Activated naive CD4-positive, alpha-beta T cell treated with anti-CD3 and anti-CD28 coated beads, Interleukin-2, amount 50 U/mL, for 16 hours (primary cell): ENCODE data around the gene UTF1.

ENCODE experiments used
- DNase-seq: peaks from one replicate; pipeline ENCODE4 v3.0.0-alpha.2; 2020

The UTF1 gene, protein sequence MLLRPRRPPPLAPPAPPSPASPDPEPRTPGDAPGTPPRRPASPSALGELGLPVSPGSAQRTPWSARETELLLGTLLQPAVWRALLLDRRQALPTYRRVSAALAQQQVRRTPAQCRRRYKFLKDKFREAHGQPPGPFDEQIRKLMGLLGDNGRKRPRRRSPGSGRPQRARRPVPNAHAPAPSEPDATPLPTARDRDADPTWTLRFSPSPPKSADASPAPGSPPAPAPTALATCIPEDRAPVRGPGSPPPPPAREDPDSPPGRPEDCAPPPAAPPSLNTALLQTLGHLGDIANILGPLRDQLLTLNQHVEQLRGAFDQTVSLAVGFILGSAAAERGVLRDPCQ

GRCh38 chr10:133230044-133230361, at the start of gene UTF1:
UTF1 (plus strand) TSS chr10:133230217; CDS start chr10:133230289, 72 bp downstream.
- DNase-seq, result no peak

- DNase-seq, result no peak
These were observed 48.9 kb upstream of the UTF1 start for GRCh38 chr10:133180965-133181639.

GRCh38 chr10:133182190-133182589, 47.8 kb upstream of the UTF1 start:
- no peak for DNase-seq

- DNase-seq, result no peak
These were observed 47.0 kb upstream of the UTF1 start for GRCh38 chr10:133182791-133183645.

GRCh38 chr10:133183646-133184378, 46.2 kb upstream of the UTF1 start:
- DNase-seq, result no peak

DNA sequence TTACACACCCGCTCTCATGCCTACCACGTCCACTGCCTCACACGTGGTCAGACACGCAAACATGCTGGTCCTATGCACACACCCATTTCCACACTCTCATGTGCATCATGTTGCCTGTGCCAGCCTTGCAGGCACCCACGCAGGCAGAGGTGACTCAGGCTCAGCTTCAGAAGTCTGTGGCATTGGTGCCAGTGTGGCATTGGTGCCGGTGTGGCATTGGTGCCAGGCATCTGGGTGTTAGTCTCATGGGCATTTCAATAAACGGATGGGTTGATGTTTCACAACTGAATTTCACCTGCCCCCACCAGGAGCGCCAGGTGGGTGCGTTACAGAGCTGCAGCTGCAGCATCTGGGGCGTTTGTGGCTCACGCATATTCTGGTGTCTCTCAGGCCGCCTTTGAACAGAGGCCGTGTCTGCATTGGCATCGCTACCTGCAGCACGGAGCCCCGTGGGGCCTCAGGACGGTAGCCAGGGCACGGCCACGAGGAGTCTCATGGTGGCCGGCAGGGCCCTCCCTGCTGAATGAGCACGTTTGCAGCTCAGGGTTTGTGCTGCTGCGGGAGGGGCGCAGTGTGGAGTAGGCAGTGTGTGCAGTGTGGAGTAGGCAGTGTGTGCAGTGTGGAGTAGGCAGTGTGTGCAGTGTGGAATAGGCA, 45.3 kb upstream of the UTF1 start:
- DNase-seq, result no peak

- no peak for DNase-seq
These were observed 44.6 kb upstream of the UTF1 start for GRCh38 chr10:133185421-133185820.

DNA sequence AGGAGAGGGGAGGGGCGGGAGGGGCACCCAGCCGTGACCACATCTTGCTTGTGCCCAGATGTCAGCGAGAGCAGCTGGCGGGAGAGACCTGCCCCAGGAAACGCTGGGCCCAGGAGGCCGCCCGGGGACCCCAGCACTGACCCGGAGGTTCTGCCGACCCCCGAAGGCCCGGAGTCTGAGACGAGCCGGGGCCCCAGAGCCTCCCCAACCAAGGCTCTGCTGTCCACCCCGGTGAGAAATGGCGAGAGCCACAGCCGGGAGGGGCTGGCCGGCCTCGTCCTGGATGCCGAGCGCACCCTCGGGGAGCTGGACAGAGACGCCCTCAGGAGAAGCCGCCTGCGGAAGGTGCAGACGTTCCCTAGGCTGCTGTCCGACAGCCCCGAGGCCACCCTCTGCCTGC, 44.1 kb upstream of the UTF1 start:
- no peak for DNase-seq

DNA sequence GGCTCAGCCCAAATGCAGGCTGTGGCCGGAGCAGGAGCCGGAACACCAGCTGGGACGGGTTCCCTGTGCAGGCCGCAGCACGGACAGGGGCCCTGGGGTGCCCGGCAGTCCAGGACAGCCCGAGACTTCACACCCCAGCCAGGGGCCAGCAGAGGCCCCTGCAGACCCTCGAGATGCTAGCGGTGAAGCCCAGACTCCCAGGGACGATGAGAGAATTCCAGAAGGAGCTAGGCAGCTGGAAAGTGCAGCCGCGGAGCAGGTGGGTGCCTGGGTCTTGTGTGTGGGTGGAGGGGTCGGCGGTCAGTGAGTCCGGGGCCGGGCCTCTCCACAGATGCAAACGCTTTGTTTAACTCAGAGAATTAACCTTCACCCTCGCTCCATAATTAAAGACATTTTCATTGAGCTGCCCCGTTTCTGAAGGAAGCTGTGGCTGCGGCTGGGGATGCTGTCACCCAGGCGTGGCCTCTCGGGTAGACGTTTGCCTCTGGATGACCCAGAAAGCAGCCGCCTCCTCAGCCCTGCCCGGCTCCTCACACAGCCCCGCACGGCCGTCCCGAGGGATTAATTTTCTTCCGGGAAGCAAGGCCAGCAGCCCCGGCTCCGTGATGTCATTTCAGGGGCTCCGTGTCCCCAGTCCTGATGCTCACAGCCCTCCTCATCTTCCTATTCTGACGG, 43.5 kb upstream of the UTF1 start:
- no peak for DNase-seq

DNA sequence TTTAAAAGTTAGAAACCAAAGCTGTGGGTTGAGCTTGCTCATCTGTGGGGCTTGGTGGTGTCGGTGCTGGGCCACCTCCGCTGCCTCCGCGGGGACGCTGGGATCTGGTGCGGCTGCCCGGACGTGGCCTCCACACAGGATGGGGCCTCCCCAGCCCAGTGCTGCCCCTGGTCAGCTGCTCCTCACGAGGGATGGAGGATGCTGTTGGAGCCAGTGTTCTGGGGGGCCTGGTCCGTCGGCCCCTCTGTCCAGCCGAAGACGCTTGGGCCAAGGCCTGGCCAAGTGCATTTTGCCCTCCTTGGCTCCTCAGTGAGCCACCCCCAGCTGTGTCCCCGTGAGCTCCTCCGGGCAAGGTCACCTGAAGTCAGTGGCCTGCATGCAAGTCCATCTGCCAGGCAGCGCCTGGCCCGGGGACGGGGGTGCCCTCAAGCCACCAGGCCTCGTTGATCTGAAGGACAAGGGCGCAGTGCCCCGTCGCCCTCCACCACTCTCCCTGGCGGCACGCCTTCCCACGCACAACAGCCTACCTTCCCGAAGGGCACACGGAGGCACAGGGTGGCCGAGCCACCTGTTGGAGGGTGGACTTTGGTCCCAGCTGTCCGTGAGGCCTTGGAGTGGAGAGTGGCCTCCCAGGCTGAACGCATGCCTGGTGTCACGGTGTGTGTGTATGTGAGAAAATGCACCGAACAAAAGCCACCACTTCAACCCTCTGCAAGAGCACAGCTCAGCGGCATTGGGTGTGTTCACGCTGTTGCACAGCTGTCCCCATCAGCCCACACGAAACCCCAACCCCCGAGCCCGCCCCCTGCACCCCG, 42.7 kb upstream of the UTF1 start:
- no peak for DNase-seq

DNA sequence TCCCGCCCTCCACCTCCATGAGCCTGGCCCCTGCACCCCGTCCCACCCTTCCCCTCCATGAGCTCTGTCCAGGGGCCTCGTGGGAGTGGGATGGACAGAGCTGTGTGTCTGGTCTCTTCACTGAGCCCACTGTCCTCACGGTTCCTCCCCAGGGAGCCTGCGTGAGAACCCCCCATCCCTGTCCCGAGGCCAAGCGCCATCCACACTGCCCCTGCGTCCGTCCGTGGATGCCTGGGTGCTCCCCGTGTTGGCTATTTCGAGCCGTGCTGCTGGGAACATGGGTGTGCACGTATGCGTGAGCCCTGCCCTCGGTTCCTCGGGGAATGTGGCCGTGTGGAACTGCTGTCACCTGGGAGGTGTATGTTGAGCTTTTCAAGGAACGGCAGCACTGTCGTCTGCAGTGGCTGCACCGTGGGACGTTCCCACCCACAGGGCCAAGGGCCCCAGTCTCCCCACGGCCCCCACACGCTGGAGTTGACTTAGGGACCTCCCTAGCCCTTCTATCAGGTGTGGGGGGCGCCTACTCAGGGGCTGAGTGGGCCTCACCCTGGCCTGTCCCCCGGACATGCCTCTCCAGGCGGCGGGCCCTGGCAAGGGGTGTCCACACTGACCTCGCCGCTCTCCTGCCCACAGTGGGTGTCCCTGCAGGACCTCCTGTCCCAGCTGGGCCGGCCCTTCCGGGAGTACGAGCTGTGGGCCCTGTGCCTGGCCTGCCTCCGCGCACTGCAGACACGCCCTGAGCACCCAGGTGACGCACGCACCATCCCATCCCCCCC, 41.9 kb upstream of the UTF1 start:
- DNase-seq, result no peak

- DNase-seq, result no peak
These were observed 40.8 kb upstream of the UTF1 start for GRCh38 chr10:133189256-133189655.

GRCh38 chr10:133189726-133190125, 40.3 kb upstream of the UTF1 start:
- no peak for DNase-seq

DNA sequence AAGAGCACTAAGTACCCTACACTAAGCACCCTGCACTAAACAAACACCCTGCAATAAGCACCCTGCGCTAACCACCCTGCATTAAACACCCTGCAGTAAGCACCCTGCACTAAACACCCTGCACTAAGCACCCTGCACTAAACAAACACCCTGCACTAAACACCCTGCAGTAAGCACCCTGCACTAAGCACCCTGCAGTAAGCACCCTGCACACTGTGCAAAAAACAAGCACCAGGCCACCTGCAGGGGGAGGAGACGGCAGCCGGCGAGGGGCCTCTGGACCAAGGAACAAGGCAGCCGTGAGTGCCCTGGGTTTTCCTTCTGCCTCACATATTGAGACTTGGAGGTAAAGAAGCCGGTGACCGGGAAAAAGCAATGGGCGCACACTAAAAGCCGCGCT, 39.8 kb upstream of the UTF1 start:
- DNase-seq, result no peak

GRCh38 chr10:133191651-133192050, 38.4 kb upstream of the UTF1 start:
- no peak for DNase-seq

GRCh38 chr10:133194151-133194550, 35.9 kb upstream of the UTF1 start:
- no peak for DNase-seq

DNA sequence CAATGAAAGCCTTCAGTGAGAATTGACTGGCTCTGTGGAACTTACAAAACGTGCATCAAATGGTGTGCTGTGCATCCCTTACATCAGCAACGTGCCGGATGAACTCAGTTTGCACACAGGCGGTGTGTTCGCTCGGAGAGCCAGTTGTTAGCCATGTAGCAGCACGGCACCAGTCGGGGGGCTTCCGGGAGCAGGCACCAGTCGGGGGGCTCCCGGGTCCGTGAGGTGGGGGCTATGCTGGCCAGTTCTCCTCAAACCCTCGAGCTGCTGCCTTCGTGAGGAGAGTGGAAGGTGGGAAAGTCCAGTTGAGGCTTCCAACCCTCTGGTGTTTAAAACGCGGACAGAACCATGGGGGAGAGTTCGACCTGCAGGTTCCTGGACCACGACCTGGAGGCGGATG, 34.9 kb upstream of the UTF1 start:
- no peak for DNase-seq

- no peak for DNase-seq
These were observed 34.4 kb upstream of the UTF1 start for GRCh38 chr10:133195611-133196010.

DNA sequence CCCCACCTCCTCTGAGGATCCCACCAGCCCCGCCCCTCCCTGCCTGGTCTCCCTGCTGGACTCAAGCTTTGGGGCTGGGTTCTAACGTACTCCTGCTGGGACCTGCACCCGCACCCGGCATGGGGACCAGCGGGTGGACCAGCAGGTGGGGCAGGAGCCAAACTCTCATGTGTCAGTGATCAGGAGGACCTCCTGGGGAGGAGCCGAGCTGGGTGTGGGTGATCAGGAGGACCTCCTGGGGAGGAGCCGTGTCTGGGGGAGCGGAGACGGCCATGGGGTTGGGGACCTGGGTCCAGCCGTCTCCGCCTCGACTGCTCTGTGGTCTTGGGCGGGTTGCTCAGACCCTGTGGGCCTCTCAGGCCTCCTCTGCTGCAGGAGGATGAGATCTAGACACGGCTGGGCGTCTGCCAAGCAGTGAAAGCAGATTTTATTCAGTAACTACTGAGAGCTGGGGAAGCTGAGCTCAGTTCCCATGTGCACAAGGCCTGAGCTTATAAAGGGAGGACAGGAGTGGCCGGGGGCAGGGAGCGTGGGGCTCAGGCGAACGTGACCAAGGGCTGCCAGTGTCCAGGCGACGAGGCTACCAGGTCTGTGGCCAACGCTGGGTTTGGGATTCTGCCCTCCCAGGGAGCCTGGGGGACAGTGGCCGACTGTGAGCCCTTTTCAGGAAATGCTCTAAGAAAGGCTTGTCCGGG, 33.6 kb upstream of the UTF1 start:
- DNase-seq, result no peak
